ENCODE data around the gene SLC6A9. TPM values are rescaled to one million over a fixed set of nuclear protein-coding genes. Genes with fewer than 3 reads are reported as not detected.

Gene SLC6A9
- total and polyA plus RNA-seq, 2 of the 8 experiments (the other 6 are each of a cell fraction or from before 2014, with no cell fraction given) = 20.2 to 24.2 TPM

DNA sequence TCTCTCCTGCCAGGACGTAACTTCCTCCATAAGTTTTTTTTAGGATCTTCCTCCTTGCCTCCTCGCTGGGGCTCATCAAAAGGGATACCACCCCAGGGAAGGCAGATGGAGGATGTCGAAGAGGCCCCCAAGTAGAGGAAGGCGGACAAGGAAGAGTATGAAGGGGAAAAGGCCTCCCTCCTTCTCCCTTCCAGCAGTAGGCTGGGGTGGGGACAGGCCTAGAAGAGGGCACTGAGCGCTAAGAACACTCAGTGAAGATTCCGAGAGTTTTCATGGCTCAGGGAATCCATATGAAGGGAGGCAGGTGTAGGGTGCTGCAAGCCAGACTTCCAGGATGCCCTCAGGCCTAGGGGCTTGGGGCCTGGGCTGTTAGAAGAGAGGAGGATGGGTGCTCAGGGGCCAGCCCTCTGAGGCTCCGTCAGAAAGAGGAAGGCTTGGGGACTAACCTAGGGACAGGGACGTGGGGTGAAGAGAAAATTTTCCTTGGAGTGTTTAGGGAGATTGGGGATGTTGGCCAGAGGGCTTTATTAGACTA lies 1.8 kb upstream of the SLC6A9 start:
- no peak for FAIRE-seq
- Histone ChIP-seq H3K4me3 (ENCODE audit: extremely low read depth in 1 of 4, insufficient read depth in 2 of 4, low read depth in 3 of 4, low read length in 4 of 4) (no peak overlapping the region), H3K79me2 (ENCODE audit: control insufficient read depth in 1 of 2, insufficient read depth in 2 of 2, low read length in 2 of 2) (peaks cover 0 to 12% of the 10 kb centered on the region in 2 experiments; a peak in 1 of 4 replicates), H3K9ac (replicated peaks in 1 of 4; ENCODE audit: extremely low read depth in 1 of 4, low read depth in 3 of 4, low read length in 3 of 4) (no peak overlapping the region), H4K91ac (replicated peaks; ENCODE audit: insufficient read length, low read length) (no peak overlapping the region), H2AFZ (ENCODE audit: low read length) (no peak overlapping the region), H4K8ac (ENCODE audit: extremely low read depth, insufficient read depth, low read length) (no peak overlapping the region), H2BK20ac (ENCODE audit: low read length) (no peak overlapping the region), H3K27ac (ENCODE audit: low read depth, low read length) (no peak overlapping the region), H3K4me1 (replicated peaks in 1 of 4; ENCODE audit: control insufficient read depth in 3 of 4, insufficient read depth in 4 of 4, low read length in 3 of 4) (peaks cover 13 to 28% (median 16%) of the 10 kb centered on the region in 4 experiments), H3K23ac (ENCODE audit: insufficient read length) (no peak overlapping the region), H4K20me1 (replicated peaks in 1 of 2; ENCODE audit: control insufficient read depth in 1 of 2, insufficient read depth in 2 of 2, low read length in 2 of 2) (peaks cover 0 to 6% of the 10 kb centered on the region in 2 experiments), H3K4ac (replicated peaks; ENCODE audit: insufficient read length, low read depth, low read length) (no peak overlapping the region), H3K36me3 (ENCODE audit: control insufficient read depth in 2 of 4, insufficient read depth in 4 of 4, low read length in 3 of 4) (no peaks in the 10 kb centered on the region), H2BK120ac (replicated peaks; ENCODE audit: low read depth, low read length) (no peak overlapping the region), H3K23me2 (ENCODE audit: low read depth, low read length) (peaks cover 4% of the 10 kb centered on the region; the same call in 1 of the 2 replicates), H2BK5ac (ENCODE audit: low read depth, low read length) (peak overlapping the region; percentile 91; the same call in 1 of the 2 replicates), H3K18ac (ENCODE audit: extremely low read depth, low read length) (no peak overlapping the region), H3K56ac (replicated peaks; ENCODE audit: insufficient read length, low read depth, low read length) (no peak overlapping the region), H4K5ac (ENCODE audit: insufficient read length, low read depth, low read length) (no peak overlapping the region), H2AK5ac (ENCODE audit: low read depth, low read length) (0 out of 2 replicates have a peak overlapping the region, but pooled peaks have one; percentile 68), H3K14ac (ENCODE audit: insufficient read length) (no peak overlapping the region), H3K9me3 (ENCODE audit: insufficient read depth in 2 of 2, low read depth in 1 of 2, low read length in 1 of 2) (no peaks in the 10 kb centered on the region), H2BK12ac (ENCODE audit: low read depth, low read length) (peak overlapping the region; percentile 72; the same call in 1 of the 2 replicates), H3K4me2 (ENCODE audit: insufficient read depth in 1 of 2, low read depth in 2 of 2, low read length in 2 of 2) (no peak overlapping the region), H2BK15ac (ENCODE audit: low read length) (peak overlapping the region; percentile 48; the same call in 1 of the 2 replicates), H3K27me3 (replicated peaks in 1 of 4; ENCODE audit: control insufficient read depth in 3 of 4, extremely low read depth in 1 of 4, insufficient read depth in 3 of 4, low read length in 3 of 4) (no peaks in the 10 kb centered on the region), H3K79me1 (ENCODE audit: low read depth, low read length) (peaks cover 5% of the 10 kb centered on the region)
- ChIA-PET CTCF (ENCODE audit: partially characterized antibody) (interaction anchor here (1.0 to 13.5 kb wide), 9 partner anchors 13 to 295 kb away, joined by 3 to 239 read pairs (median 5); partner anchors contain the start of gene CCDC24), POLR2A (ENCODE audit: partially characterized antibody) (interaction anchor here (0.8 to 26.2 kb wide), 13 partner anchors 8 to 58 kb away, joined by 3 to 544 read pairs (median 4); partner anchors contain the start of genes ATP6V0B and CCDC24)
- WGBS, 2 experiments (ENCODE audit: extremely low coverage in 1 of 2, insufficient coverage in 1 of 2, insufficient read length in 1 of 2, insufficient replicate concordance in 2 of 2, low coverage in 1 of 2, low lambda C conversion rate in 2 of 2, missing lambda C conversion rate in 1 of 2) = 81% methylated on average over 8 of the region's 8 CpGs; no CpG with 5 or more reads in 1 of the 2 experiments
- DNase-seq (ENCODE audit: low read depth in 1 of 2, low spot score in 2 of 2) = no peak
- TF ChIP-seq GABPA (IDR thresholded peaks at IDR 0.05; ENCODE audit: borderline replicate concordance, insufficient read depth, low read length) (no peak), PHF8 (conservative IDR thresholded peaks at IDR 0.05; ENCODE audit: low read depth, low read length) (no peak), SRF (IDR thresholded peaks at IDR 0.05; ENCODE audit: low read depth, low read length) (no peak), GTF2F1 (IDR thresholded peaks at IDR 0.05; ENCODE audit: borderline replicate concordance, low read depth, low read length) (no peak), YY1 (IDR thresholded peaks at IDR 0.05; ENCODE audit: low read depth, low read length) (no peak), SIRT6 (IDR thresholded peaks at IDR 0.05; ENCODE audit: low read length) (no peak), TBP (IDR thresholded peaks at IDR 0.05; ENCODE audit: low read depth, low read length) (no peak), BACH1 (IDR thresholded peaks at IDR 0.05; ENCODE audit: low read length) (no peak), CTBP2 (IDR thresholded peaks at IDR 0.05; ENCODE audit: borderline replicate concordance, insufficient read depth, insufficient read length, low read length) (no peak), EGR1 (IDR thresholded peaks at IDR 0.05; ENCODE audit: borderline replicate concordance, low read depth, low read length) (no peak)
- TF ChIP-seq, protein P1, sequence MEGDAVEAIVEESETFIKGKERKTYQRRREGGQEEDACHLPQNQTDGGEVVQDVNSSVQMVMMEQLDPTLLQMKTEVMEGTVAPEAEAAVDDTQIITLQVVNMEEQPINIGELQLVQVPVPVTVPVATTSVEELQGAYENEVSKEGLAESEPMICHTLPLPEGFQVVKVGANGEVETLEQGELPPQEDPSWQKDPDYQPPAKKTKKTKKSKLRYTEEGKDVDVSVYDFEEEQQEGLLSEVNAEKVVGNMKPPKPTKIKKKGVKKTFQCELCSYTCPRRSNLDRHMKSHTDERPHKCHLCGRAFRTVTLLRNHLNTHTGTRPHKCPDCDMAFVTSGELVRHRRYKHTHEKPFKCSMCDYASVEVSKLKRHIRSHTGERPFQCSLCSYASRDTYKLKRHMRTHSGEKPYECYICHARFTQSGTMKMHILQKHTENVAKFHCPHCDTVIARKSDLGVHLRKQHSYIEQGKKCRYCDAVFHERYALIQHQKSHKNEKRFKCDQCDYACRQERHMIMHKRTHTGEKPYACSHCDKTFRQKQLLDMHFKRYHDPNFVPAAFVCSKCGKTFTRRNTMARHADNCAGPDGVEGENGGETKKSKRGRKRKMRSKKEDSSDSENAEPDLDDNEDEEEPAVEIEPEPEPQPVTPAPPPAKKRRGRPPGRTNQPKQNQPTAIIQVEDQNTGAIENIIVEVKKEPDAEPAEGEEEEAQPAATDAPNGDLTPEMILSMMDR (IDR thresholded peaks at IDR 0.05; ENCODE audit: control extremely low read depth in 1 of 3, insufficient read depth in 1 of 3, low read depth in 1 of 3, low read length in 3 of 3) = no peak

Data from H1 (cell line).